ENCODE results near the gene CDH2. TPM values are rescaled to one million over a fixed set of nuclear protein-coding genes. Genes with fewer than 3 reads are reported as not detected.
A peak's percentile ranks its signal among the peaks of the same experiment; 100 is the strongest.

Gene CDH2
- total and polyA plus RNA-seq, 2 donors (not counting 1 experiment from before 2014, with no cell fraction given), result 2.0 to 15.3 TPM

GRCh38 chr18:28110924-28111323 is 66.0 kb downstream of the CDH2 start:
- H3K79me2 ChIP-seq (ENCODE audit: control insufficient read depth, insufficient read depth, low read length), result peaks cover 1% of the 10 kb centered on the region
- no peak overlapping the region for H3K4me2 ChIP-seq (ENCODE audit: extremely low read depth, insufficient read depth, low read length)
- H3K9ac ChIP-seq (ENCODE audit: insufficient read depth, low read length), result no peak overlapping the region
- TF ChIP-seq EZH2 (IDR thresholded peaks at IDR 0.05; ENCODE audit: low read length, missing control alignments), result no peak
- no peak for TF ChIP-seq CTCF (conservative IDR thresholded peaks at IDR 0.05 in 1 of 2, IDR thresholded peaks at IDR 0.05 in 1 of 2; ENCODE audit: low read depth in 1 of 2, low read length in 2 of 2)
- no peak overlapping the region for H2AFZ ChIP-seq (ENCODE audit: low read length)
- peaks cover 13% of the 10 kb centered on the region for H3K4me1 ChIP-seq (ENCODE audit: control insufficient read depth, extremely low read depth, insufficient read depth, low read length)
- H3K27ac ChIP-seq (ENCODE audit: insufficient read depth, low read length), result no peak overlapping the region
- H3K27me3 ChIP-seq (ENCODE audit: control insufficient read depth, insufficient read depth, low read length), result no peaks in the 10 kb centered on the region
- H4K20me1 ChIP-seq (ENCODE audit: control insufficient read depth, extremely low read depth, insufficient read depth, low read length), result no peaks in the 10 kb centered on the region
- no peak for DNase-seq (ENCODE audit: low read depth in 2 of 2)
- H3K36me3 ChIP-seq (ENCODE audit: control insufficient read depth, insufficient read depth, low read length), result no peaks in the 10 kb centered on the region
- no peaks in the 10 kb centered on the region for H3K9me3 ChIP-seq (ENCODE audit: control insufficient read depth, insufficient read depth, low read depth, low read length)
- no peak overlapping the region for H3K4me3 ChIP-seq (replicated peaks in 1 of 4; ENCODE audit: control extremely low read depth in 1 of 4, insufficient read depth in 1 of 4, low read depth in 3 of 4, low read length in 4 of 4)

- Histone ChIP-seq H3K4me2 (ENCODE audit: extremely low read depth, insufficient read depth, low read length) (no peak overlapping the region), H3K27me3 (ENCODE audit: control insufficient read depth, insufficient read depth, low read length) (no peaks in the 10 kb centered on the region), H3K4me1 (ENCODE audit: control insufficient read depth, extremely low read depth, insufficient read depth, low read length) (peaks cover 11% of the 10 kb centered on the region), H2AFZ (ENCODE audit: low read length) (no peak overlapping the region), H3K9me3 (ENCODE audit: control insufficient read depth, insufficient read depth, low read depth, low read length) (no peaks in the 10 kb centered on the region), H3K27ac (ENCODE audit: insufficient read depth, low read length) (no peak overlapping the region), H3K9ac (ENCODE audit: insufficient read depth, low read length) (no peak overlapping the region), H3K79me2 (ENCODE audit: control insufficient read depth, insufficient read depth, low read length) (peaks cover 1% of the 10 kb centered on the region), H3K36me3 (ENCODE audit: control insufficient read depth, insufficient read depth, low read length) (no peaks in the 10 kb centered on the region), H3K4me3 (replicated peaks in 1 of 4; ENCODE audit: control extremely low read depth in 1 of 4, insufficient read depth in 1 of 4, low read depth in 3 of 4, low read length in 4 of 4) (no peak overlapping the region), H4K20me1 (ENCODE audit: control insufficient read depth, extremely low read depth, insufficient read depth, low read length) (no peaks in the 10 kb centered on the region)
- peak in 1 of 2 donors; percentile 55 for DNase-seq (ENCODE audit: low read depth in 2 of 2)
- TF ChIP-seq CTCF (conservative IDR thresholded peaks at IDR 0.05 in 1 of 2, IDR thresholded peaks at IDR 0.05 in 1 of 2; ENCODE audit: low read depth in 1 of 2, low read length in 2 of 2) (no peak), EZH2 (IDR thresholded peaks at IDR 0.05; ENCODE audit: low read length, missing control alignments) (no peak)
Measured at GRCh38 chr18:28109781-28110560, 67.0 kb downstream of the CDH2 start.

- peaks cover 1% of the 10 kb centered on the region for H3K79me2 ChIP-seq (ENCODE audit: control insufficient read depth, insufficient read depth, low read length)
- DNase-seq (ENCODE audit: low read depth in 2 of 2), result peak in 1 of 2 donors; percentile 69
Measured at GRCh38 chr18:28108814-28109213, 68.1 kb downstream of the CDH2 start.

More at GRCh38 chr18:28108814-28109213, 68.1 kb downstream of the CDH2 start:
- Histone ChIP-seq H4K20me1 (ENCODE audit: control insufficient read depth, extremely low read depth, insufficient read depth, low read length) (no peaks in the 10 kb centered on the region), H3K36me3 (ENCODE audit: control insufficient read depth, insufficient read depth, low read length) (no peaks in the 10 kb centered on the region), H3K27me3 (ENCODE audit: control insufficient read depth, insufficient read depth, low read length) (no peaks in the 10 kb centered on the region), H3K4me1 (ENCODE audit: control insufficient read depth, extremely low read depth, insufficient read depth, low read length) (peaks cover 9% of the 10 kb centered on the region), H3K4me3 (replicated peaks in 1 of 4; ENCODE audit: control extremely low read depth in 1 of 4, insufficient read depth in 1 of 4, low read depth in 3 of 4, low read length in 4 of 4) (no peak overlapping the region), H3K4me2 (ENCODE audit: extremely low read depth, insufficient read depth, low read length) (no peak overlapping the region), H3K9ac (ENCODE audit: insufficient read depth, low read length) (no peak overlapping the region), H3K9me3 (ENCODE audit: control insufficient read depth, insufficient read depth, low read depth, low read length) (no peaks in the 10 kb centered on the region), H2AFZ (ENCODE audit: low read length) (no peak overlapping the region), H3K27ac (ENCODE audit: insufficient read depth, low read length) (no peak overlapping the region)
- TF ChIP-seq CTCF (conservative IDR thresholded peaks at IDR 0.05 in 1 of 2, IDR thresholded peaks at IDR 0.05 in 1 of 2; ENCODE audit: low read depth in 1 of 2, low read length in 2 of 2), result no peak
- TF ChIP-seq EZH2 (IDR thresholded peaks at IDR 0.05; ENCODE audit: low read length, missing control alignments), result no peak
